ENCODE data around the gene ZNF740. TPM values are rescaled to one million over a fixed set of nuclear protein-coding genes. Genes with fewer than 3 reads are reported as not detected.

ZNF740 gene
- total RNA-seq, 1 donor from 2014 or later, result 59.6 TPM

DNA sequence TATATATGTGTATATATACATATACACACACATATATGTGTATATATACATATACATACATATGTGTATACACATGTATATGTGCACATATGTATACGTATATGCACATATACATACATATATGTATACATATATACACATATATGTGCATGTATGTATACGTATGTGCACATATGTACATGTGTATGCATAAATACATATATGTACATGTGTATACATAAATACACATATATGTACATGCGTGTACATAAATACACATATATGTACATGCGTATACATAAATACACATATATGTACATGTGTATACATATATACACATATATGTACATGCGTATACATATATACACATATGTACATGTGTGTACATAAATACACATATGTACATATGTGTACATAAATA lies 33.3 kb upstream of the ZNF740 start:
- Mint-ChIP-seq H3K9me3 (no peaks in the 10 kb centered on the region), H3K4me1 (peaks cover 3% of the 10 kb centered on the region), H3K4me3 (no peak overlapping the region), H3K27ac (ENCODE audit: unreplicated experiment) (no peak overlapping the region), H3K36me3 (ENCODE audit: low read depth) (no peaks in the 10 kb centered on the region), H3K27me3 (ENCODE audit: low read depth) (no peaks in the 10 kb centered on the region)
- TF ChIP-seq, protein P1, sequence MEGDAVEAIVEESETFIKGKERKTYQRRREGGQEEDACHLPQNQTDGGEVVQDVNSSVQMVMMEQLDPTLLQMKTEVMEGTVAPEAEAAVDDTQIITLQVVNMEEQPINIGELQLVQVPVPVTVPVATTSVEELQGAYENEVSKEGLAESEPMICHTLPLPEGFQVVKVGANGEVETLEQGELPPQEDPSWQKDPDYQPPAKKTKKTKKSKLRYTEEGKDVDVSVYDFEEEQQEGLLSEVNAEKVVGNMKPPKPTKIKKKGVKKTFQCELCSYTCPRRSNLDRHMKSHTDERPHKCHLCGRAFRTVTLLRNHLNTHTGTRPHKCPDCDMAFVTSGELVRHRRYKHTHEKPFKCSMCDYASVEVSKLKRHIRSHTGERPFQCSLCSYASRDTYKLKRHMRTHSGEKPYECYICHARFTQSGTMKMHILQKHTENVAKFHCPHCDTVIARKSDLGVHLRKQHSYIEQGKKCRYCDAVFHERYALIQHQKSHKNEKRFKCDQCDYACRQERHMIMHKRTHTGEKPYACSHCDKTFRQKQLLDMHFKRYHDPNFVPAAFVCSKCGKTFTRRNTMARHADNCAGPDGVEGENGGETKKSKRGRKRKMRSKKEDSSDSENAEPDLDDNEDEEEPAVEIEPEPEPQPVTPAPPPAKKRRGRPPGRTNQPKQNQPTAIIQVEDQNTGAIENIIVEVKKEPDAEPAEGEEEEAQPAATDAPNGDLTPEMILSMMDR (conservative IDR thresholded peaks at IDR 0.05), result no peak
- DNase-seq (ENCODE audit: low read depth, low spot score), result no peak

DNA sequence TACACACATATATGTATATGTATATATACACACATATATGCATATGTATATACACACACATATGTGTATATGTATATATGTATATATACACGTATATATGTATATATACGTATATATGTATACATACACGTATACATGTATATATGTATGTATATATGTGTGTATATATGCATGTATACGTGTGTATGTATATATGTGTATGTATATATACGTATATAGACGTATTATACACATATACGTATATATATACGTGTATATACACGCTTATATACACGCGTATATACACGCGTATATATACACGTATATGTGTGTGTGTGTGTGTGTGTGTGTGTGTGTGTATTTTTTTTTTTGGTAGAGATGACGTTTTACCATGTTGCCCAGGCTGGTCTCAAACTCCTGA lies 32.9 kb upstream of the ZNF740 start:
- Mint-ChIP-seq H3K27ac (ENCODE audit: unreplicated experiment) (no peak overlapping the region), H3K36me3 (ENCODE audit: low read depth) (no peaks in the 10 kb centered on the region), H3K4me1 (peaks cover 3% of the 10 kb centered on the region), H3K27me3 (ENCODE audit: low read depth) (no peaks in the 10 kb centered on the region), H3K9me3 (no peaks in the 10 kb centered on the region), H3K4me3 (no peak overlapping the region)
- TF ChIP-seq, protein P1 (conservative IDR thresholded peaks at IDR 0.05), result no peak
- no peak for DNase-seq (ENCODE audit: low read depth, low spot score)

DNA sequence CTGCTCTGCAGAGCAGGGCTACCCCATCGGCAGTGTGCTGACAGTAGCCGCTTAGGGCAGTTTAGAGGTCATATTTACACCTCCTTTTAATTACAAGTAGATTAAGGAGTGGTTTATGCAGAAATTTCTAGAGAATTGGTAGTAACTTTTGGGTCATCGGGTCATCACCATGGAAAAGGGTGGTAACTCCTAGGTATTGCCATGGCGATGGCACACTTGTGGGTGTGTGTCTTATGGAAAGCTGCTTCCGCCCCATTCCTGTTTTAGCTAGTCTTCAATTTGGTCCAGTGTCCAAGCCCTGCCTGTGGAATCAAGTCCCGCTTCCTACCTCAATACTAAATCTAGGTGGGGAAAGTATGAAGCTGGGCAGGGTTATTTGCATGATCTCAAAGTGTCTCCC lies 29.5 kb upstream of the ZNF740 start:
- Mint-ChIP-seq H3K4me1 (peaks cover 3% of the 10 kb centered on the region), H3K27me3 (ENCODE audit: low read depth) (no peaks in the 10 kb centered on the region), H3K9me3 (no peaks in the 10 kb centered on the region), H3K36me3 (ENCODE audit: low read depth) (no peaks in the 10 kb centered on the region), H3K27ac (ENCODE audit: unreplicated experiment) (peak overlapping the region; percentile 90), H3K4me3 (no peak overlapping the region)
- TF ChIP-seq, protein P1 (conservative IDR thresholded peaks at IDR 0.05), result no peak
- no peak for DNase-seq (ENCODE audit: low read depth, low spot score)

DNA sequence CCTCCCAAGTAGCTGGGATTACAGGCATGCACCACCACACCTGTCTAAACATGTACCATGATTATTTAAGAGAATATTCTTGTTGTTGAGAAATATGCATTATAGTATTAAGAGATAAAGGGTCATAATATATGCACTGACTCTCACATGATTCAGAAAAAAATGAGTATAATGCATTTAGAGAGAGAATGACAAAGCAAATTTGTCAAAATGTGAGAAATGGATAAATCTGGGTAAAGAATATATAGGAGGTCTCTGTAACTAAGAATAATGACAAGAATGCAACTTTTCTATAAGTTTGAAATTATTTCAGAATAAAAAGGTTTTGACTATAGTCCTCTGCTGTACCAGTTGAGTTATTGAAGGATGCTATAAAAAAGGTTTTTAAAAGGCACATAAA lies 28.1 kb upstream of the ZNF740 start:
- Mint-ChIP-seq H3K4me1 (peaks cover 3% of the 10 kb centered on the region), H3K36me3 (ENCODE audit: low read depth) (no peaks in the 10 kb centered on the region), H3K9me3 (no peaks in the 10 kb centered on the region), H3K4me3 (no peak overlapping the region), H3K27ac (ENCODE audit: unreplicated experiment) (no peak overlapping the region), H3K27me3 (ENCODE audit: low read depth) (no peaks in the 10 kb centered on the region)
- no peak for DNase-seq (ENCODE audit: low read depth, low spot score)
- TF ChIP-seq, protein P1 (conservative IDR thresholded peaks at IDR 0.05), result no peak

DNA sequence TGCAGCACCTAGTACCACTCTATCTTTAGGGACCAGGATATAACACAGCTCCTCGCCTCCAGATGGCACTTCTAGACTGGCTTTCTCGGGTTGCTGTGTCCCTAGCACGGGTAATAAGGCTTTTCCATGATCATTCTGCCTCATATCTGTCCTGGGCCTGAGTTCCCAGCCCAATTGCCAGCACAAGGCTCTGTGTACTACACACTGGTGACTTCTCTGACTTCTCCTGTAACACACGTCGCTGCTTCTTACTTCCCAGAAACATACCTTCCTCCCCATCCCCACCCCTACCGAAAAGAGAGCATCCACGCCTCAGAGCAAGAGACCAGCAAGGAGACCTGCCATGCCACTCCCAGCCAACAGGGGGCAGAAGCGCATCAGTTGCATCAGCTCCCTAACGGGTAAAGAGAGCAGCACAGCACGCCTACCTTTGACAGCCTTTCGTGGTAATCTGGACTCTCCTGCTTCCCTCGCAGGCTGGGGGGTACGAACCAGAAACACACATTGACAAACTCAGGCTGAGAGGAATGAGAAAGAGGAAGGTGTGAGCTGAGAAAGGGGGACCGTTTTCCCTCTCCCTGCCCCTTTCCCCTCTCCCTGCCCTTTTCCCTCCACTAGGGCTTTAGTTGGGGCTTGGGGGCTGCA lies 21.2 kb upstream of the ZNF740 start:
- peak; percentile 89 for DNase-seq (ENCODE audit: low read depth, low spot score)
- Mint-ChIP-seq H3K4me3 (no peak overlapping the region), H3K27ac (ENCODE audit: unreplicated experiment) (peak overlapping the region; percentile 43), H3K4me1 (peaks cover 6% of the 10 kb centered on the region), H3K36me3 (ENCODE audit: low read depth) (no peaks in the 10 kb centered on the region), H3K9me3 (no peaks in the 10 kb centered on the region), H3K27me3 (ENCODE audit: low read depth) (no peaks in the 10 kb centered on the region)
- TF ChIP-seq, protein P1 (conservative IDR thresholded peaks at IDR 0.05), result peak; percentile 97

Data from neural crest cell (in vitro differentiated cells).